Body of pancreas (tissue), 4 donors: ENCODE data around the gene RIMBP2. TPM values are rescaled to one million over a fixed set of nuclear protein-coding genes. Genes with fewer than 3 reads are reported as not detected.

ENCODE experiments used
- ATAC-seq: fragments of 150-250 bp; one replicate; pipeline ENCODE4 v1.9.1; 2016
- DNase-seq, 4 donors: peaks; one replicate each; pipeline ENCODE4 v3.0.0-alpha.2; 2019
- H3K27ac ChIP-seq, 4 donors: fragments of 200-600 bp; sonication (generic); 1 replicate in 3 of 4; 2 replicates in 1 of 4; pipeline versions ENCODE4 v1.5.1 to v1.6.1; 2016 to 2019; ENCODE audit warnings: mild to moderate bottlenecking in 1 of 4, mixed read lengths in 1 of 4, moderate library complexity in 1 of 4
- H3K27me3 ChIP-seq, 2 donors: fragments of 200-600 bp; sonication (generic); one replicate each; pipeline ENCODE4 v1.6.0; 2016; ENCODE audit warnings: mild to moderate bottlenecking in 1 of 2
- H3K36me3 ChIP-seq, 2 donors: fragments of 200-600 bp; sonication (generic); replicated peaks in 1 of 2; 2 replicates each; pipeline ENCODE4 v1.5.1; 2016; ENCODE audit warnings: low read depth in 2 of 2; ENCODE audit not compliant: insufficient read depth in 1 of 2
- H3K4me1 ChIP-seq: fragments of 200-600 bp; sonication (generic); one replicate; pipeline ENCODE4 v1.6.0; 2016
- H3K4me3 ChIP-seq, 2 donors: fragments of 200-600 bp; sonication (generic); 1 replicate in 1 of 2; 2 replicates in 1 of 2; pipeline ENCODE4 v1.5.1; 2016 to 2019
- H3K9me3 ChIP-seq, 3 donors: fragments of 200-600 bp; sonication (generic); 1 replicate in 2 of 3; 2 replicates in 1 of 3; pipeline ENCODE4 v1.5.1; 2016
- POLR2A ChIP-seq, 3 donors: fragments of 450-650 bp; IDR thresholded peaks; one replicate each; pipeline ENCODE4 v1.6.1; 2016; ENCODE audit warnings: antibody characterized with exemption in 3 of 3, mild to moderate bottlenecking in 2 of 3
- WGBS, 2 donors: methylation state at CpG; one replicate each; pipeline ENCODE4 v1.1.5; 2017; 5-methylcytosine and 5-hydroxymethylcytosine counted together
- intact Hi-C: fragments of 100-400 bp; cut with DNase I; formaldehyde crosslinking; loops from one replicate; pipeline ENCODE4 v1.15.1; 2023
- total RNA-seq, 2 donors: library from RNA; depleted of rRNA; stranded (reverse); fragments of >200 nt; gene quantifications; one replicate each; pipeline ENCODE4 v1.1.0, GENCODE V29; 2016
- TF ChIP-seq, protein P1 (sequence below), 7 experiments: fragments of 450-650 bp in 4 of 7; fragments of 200-600 bp in 3 of 7; sonication (generic) in 3 of 7; IDR thresholded peaks; one replicate each; pipeline ENCODE4 v1.5.1; 2016 to 2019; ENCODE audit warnings: antibody characterized with exemption in 7 of 7

Gene RIMBP2
- total RNA-seq, 2 donors from 2014 or later, result 7.3 to 27.4 TPM

DNA sequence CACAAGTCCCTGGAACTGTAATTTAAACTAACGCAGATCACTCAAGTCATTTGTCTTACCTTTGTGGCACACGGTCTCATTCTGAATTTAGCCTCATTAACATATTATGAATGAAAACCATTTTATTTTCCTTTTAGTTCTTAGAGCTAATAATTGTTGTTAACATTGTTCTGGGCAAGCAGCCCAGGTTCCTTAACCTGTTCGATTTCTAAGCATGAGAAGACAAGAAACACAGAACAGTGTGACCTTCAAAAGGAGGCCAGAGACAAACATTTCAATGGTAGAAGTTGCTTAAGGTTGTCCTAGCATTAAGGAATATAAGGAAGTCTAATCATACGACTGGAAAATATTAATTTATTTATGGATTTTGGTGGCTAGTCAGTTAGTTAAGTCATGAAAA lies 343.2 kb downstream of the RIMBP2 start:
- 24 to 27% methylated on average over 4 of the region's 4 CpGs for WGBS, 2 donors
- ATAC-seq (no peak), DNase-seq (no peak)
- Histone ChIP-seq H3K27ac (no peak overlapping the region), H3K9me3 (no peaks in the 10 kb centered on the region), H3K27me3 (no peaks in the 10 kb centered on the region), H3K4me1 (no peaks in the 10 kb centered on the region), H3K4me3 (no peak overlapping the region), H3K36me3 (no peaks in the 10 kb centered on the region)
- TF ChIP-seq POLR2A (IDR thresholded peaks at IDR 0.05), result no peak
- TF ChIP-seq, protein P1, sequence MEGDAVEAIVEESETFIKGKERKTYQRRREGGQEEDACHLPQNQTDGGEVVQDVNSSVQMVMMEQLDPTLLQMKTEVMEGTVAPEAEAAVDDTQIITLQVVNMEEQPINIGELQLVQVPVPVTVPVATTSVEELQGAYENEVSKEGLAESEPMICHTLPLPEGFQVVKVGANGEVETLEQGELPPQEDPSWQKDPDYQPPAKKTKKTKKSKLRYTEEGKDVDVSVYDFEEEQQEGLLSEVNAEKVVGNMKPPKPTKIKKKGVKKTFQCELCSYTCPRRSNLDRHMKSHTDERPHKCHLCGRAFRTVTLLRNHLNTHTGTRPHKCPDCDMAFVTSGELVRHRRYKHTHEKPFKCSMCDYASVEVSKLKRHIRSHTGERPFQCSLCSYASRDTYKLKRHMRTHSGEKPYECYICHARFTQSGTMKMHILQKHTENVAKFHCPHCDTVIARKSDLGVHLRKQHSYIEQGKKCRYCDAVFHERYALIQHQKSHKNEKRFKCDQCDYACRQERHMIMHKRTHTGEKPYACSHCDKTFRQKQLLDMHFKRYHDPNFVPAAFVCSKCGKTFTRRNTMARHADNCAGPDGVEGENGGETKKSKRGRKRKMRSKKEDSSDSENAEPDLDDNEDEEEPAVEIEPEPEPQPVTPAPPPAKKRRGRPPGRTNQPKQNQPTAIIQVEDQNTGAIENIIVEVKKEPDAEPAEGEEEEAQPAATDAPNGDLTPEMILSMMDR (IDR thresholded peaks at IDR 0.05), result no peak
- intact Hi-C loops, result no loop called here

DNA sequence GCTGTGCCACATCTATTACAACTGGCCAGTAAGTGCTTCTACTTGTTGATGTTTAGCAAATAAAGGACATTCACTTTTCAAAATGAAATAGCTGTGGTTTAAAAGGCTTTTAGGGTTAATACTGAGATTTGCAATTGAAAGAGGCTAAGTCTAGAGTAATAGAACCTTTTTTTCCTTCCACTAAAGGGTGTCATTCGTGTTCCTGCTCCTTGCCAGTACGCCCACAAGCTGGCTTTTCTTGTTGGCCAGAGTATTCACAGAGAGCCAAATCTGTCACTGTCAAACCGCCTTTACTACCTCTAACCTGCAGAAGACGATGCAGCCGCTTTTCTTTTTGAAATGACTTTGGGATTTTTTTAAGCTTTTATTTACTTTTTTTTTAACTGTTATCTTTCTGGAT lies 344.8 kb downstream of the RIMBP2 start:
- 9 to 10% methylated on average over 5 of the region's 5 CpGs for WGBS, 2 donors
- Histone ChIP-seq H3K9me3 (no peaks in the 10 kb centered on the region), H3K4me1 (no peaks in the 10 kb centered on the region), H3K36me3 (no peaks in the 10 kb centered on the region), H3K27ac (no peak overlapping the region), H3K4me3 (no peak overlapping the region), H3K27me3 (no peaks in the 10 kb centered on the region)
- intact Hi-C loops, result no loop called here
- TF ChIP-seq, protein P1 (IDR thresholded peaks at IDR 0.05), result no peak
- no peak for TF ChIP-seq POLR2A (IDR thresholded peaks at IDR 0.05)
- ATAC-seq, result no peak
- no peak for DNase-seq

DNA sequence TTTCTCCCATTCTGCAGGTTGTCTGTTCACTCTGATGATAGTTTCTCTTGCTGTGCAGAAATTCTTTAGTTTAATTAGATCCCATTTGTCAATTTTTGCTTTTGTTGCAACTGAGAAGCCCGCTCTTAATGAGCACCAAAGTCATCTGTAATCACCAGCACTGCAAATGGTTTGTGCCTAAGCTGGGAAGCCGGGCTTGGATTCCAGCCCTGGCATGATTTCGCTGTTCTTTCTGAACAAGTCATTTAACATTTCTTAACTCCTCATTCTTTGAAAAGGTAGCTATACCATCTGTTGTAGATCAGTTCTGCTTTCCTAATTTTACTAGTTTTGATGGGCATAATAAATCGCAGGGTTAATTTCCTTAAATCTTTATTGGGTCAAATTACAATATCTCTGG lies 346.3 kb downstream of the RIMBP2 start:
- intact Hi-C loops, result no loop called here
- Histone ChIP-seq H3K4me1 (no peaks in the 10 kb centered on the region), H3K27ac (no peak overlapping the region), H3K4me3 (no peak overlapping the region), H3K27me3 (no peaks in the 10 kb centered on the region), H3K36me3 (no peaks in the 10 kb centered on the region), H3K9me3 (no peaks in the 10 kb centered on the region)
- ATAC-seq (no peak), DNase-seq (no peak)
- 62 to 76% methylated on average over 4 of the region's 4 CpGs for WGBS, 2 donors
- TF ChIP-seq POLR2A (IDR thresholded peaks at IDR 0.05), result no peak
- TF ChIP-seq, protein P1 (IDR thresholded peaks at IDR 0.05), result no peak

DNA sequence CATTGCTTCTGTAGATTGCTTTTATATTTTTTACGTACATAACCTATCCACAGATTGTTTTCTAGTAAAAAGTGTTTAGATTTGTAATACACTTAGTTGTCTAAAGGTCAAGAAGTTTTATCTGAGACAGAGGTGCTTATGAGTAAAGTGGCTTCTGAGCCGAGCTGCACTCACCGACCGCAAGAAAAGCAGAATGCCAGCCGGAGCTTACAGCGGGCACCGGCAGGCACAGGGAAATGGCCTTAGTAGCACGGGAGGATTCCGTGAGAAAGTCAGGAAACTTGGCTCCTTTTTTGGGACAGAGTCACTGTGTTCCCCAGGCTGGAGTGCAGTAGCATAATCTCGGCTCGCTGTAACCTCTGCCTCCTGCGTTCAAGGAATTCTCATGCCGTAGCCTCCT lies 348.6 kb downstream of the RIMBP2 start:
- 83 to 85% methylated on average over 13 of the region's 13 CpGs for WGBS, 2 donors
- Histone ChIP-seq H3K4me3 (no peak overlapping the region), H3K27me3 (no peaks in the 10 kb centered on the region), H3K36me3 (no peaks in the 10 kb centered on the region), H3K9me3 (no peaks in the 10 kb centered on the region), H3K27ac (no peak overlapping the region), H3K4me1 (no peaks in the 10 kb centered on the region)
- DNase-seq (no peak), ATAC-seq (no peak)
- intact Hi-C loops, result no loop called here
- TF ChIP-seq, protein P1 (IDR thresholded peaks at IDR 0.05), result no peak
- no peak for TF ChIP-seq POLR2A (IDR thresholded peaks at IDR 0.05)

DNA sequence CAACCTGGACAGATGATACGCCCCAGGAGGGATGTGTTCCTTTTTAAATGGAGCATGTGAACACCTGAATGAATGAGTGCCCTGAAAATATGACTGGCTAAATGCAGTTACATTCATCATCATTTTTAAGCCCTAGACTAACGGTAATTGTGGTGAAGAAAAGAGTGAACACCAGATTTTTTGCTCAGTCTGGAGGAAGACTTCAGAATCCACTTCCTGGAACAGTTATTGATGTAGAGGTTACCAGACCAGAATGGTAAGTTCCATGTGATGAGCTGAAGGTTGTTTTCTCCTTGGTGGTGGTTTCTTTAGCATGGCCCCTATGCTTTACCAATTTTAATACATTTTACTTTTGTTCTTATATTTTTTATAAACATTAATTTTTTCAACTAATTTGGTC lies 349.1 kb downstream of the RIMBP2 start:
- ATAC-seq (no peak), DNase-seq (no peak)
- Histone ChIP-seq H3K36me3 (no peaks in the 10 kb centered on the region), H3K4me1 (no peaks in the 10 kb centered on the region), H3K27ac (no peak overlapping the region), H3K27me3 (no peaks in the 10 kb centered on the region), H3K9me3 (no peaks in the 10 kb centered on the region), H3K4me3 (no peak overlapping the region)
- intact Hi-C loops, result no loop called here
- TF ChIP-seq, protein P1 (IDR thresholded peaks at IDR 0.05), result no peak
- TF ChIP-seq POLR2A (IDR thresholded peaks at IDR 0.05), result no peak
- 61 to 72% methylated on average over 2 of the region's 2 CpGs for WGBS, 2 donors
